Bronchial epithelial cell (primary cell): ENCODE results near the gene SFT2D1. TPM values are rescaled to one million over a fixed set of nuclear protein-coding genes. Genes with fewer than 3 reads are reported as not detected.

Source experiments
- DNase-seq: peaks from one replicate; pipeline ENCODE4 v3.0.0-alpha.2; 2010; ENCODE audit warnings: low read depth
- FAIRE-seq: peaks from 2 replicates; lab custom pipeline; 2011; peaks lifted over from hg19 to GRCh38; lab: Jason Lieb, UNC
- H3K27me3 ChIP-seq: 2 replicates; pipeline ENCODE4 v1.5.1; 2011; ENCODE audit warnings: low read length; ENCODE audit not compliant: control insufficient read depth, insufficient read depth
- H3K36me3 ChIP-seq: 2 replicates; pipeline ENCODE4 v1.5.1; 2011; ENCODE audit warnings: low read length; ENCODE audit not compliant: control insufficient read depth, insufficient read depth
- H3K4me3 ChIP-seq: 2 replicates; pipeline ENCODE4 v1.5.1; 2011; ENCODE audit warnings: mild to moderate bottlenecking, low read depth, low read length, control low read depth
- total RNA-seq: library from RNA; depleted of rRNA; stranded (reverse); fragments of >200 nt; gene quantifications from 2 replicates; pipeline ENCODE4 v1.2.1, GENCODE V29; 2014
- TF ChIP-seq, protein P1 (sequence below): IDR thresholded peaks from 2 replicates; pipeline ENCODE4 v1.5.1; 2011; ENCODE audit warnings: mild to moderate bottlenecking, moderate library complexity, low read length, control low read depth, inconsistent platforms; ENCODE audit not compliant: insufficient read depth, severe bottlenecking

SFT2D1 gene
- total RNA-seq, 1 donor from 2014 or later = 61.6 TPM

DNA sequence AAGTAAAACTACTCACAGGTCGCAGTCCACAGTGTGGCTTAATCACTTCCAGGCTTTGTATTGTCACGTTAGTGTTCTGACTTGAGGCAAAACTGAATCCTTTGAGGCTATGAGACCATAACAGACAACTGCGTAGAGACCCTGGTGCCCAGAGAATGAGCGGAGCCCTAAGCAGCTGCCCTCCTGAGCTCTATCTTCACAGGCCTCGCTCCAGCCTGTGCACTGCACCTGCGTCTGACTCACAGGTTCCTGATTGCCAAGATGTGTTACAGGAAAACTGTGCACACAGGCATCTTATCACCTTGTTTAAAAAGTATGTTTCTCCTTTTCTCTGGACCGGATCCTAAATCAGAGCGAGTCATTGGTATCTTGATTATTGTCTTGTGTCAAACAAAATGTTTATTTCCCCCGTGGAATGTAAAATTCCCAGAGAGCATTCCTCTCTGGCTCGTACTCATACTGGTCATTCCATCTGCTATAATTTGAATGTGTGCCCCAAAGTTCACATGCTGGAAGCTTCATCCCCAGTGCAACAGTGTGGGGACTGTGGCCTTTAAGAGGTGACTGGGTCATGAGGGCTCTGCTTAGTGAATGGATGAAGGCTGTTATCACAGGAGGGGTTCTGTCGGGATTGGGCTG lies 59.8 kb downstream of the SFT2D1 start:
- H3K27me3 ChIP-seq = peaks cover 1% of the 10 kb centered on the region
- TF ChIP-seq, protein P1, sequence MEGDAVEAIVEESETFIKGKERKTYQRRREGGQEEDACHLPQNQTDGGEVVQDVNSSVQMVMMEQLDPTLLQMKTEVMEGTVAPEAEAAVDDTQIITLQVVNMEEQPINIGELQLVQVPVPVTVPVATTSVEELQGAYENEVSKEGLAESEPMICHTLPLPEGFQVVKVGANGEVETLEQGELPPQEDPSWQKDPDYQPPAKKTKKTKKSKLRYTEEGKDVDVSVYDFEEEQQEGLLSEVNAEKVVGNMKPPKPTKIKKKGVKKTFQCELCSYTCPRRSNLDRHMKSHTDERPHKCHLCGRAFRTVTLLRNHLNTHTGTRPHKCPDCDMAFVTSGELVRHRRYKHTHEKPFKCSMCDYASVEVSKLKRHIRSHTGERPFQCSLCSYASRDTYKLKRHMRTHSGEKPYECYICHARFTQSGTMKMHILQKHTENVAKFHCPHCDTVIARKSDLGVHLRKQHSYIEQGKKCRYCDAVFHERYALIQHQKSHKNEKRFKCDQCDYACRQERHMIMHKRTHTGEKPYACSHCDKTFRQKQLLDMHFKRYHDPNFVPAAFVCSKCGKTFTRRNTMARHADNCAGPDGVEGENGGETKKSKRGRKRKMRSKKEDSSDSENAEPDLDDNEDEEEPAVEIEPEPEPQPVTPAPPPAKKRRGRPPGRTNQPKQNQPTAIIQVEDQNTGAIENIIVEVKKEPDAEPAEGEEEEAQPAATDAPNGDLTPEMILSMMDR = no peak
- FAIRE-seq (no peak), DNase-seq (no peak)
- no peak overlapping the region for H3K4me3 ChIP-seq
- no peaks in the 10 kb centered on the region for H3K36me3 ChIP-seq

DNA sequence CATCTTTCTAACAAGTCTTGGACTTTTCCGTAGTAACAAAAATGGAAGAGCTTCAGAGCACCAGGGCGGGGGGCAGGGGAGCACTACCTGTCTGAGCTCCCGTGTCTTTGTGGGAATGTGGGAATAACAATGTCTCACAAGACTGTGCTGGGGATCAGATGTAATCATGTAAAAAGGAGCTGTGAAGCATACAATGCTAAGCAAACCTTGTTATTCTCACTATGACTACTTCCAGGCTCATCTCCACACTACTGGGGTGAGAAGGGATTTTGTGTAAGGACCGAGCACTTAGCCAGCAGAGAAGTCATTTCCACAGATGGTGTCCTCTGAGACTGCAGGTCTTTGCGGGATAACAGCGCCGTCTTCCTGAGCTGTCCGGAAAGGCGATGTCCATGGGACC lies 61.2 kb downstream of the SFT2D1 start:
- Histone ChIP-seq H3K27me3 (peaks cover 5% of the 10 kb centered on the region), H3K36me3 (no peaks in the 10 kb centered on the region), H3K4me3 (no peak overlapping the region)
- FAIRE-seq (no peak), DNase-seq (no peak)
- TF ChIP-seq, protein P1 = no peak

DNA sequence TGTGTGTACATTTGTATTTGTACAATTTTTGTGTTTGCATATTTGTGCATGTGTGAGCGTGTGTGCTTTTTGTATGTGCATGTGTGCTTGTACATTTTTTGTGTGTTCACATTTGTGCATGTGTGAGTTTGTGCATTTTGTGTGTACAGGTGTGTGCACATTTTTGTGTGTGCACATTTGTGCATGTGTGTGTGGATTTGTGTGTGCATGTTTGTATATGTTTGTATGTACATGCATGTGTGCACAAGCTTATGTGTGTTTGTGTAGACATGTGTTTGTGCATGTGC lies 63.0 kb downstream of the SFT2D1 start:
- TF ChIP-seq, protein P1 = no peak
- Histone ChIP-seq H3K4me3 (no peak overlapping the region), H3K36me3 (no peaks in the 10 kb centered on the region), H3K27me3 (peaks cover 5% of the 10 kb centered on the region)
- DNase-seq (no peak), FAIRE-seq (no peak)

DNA sequence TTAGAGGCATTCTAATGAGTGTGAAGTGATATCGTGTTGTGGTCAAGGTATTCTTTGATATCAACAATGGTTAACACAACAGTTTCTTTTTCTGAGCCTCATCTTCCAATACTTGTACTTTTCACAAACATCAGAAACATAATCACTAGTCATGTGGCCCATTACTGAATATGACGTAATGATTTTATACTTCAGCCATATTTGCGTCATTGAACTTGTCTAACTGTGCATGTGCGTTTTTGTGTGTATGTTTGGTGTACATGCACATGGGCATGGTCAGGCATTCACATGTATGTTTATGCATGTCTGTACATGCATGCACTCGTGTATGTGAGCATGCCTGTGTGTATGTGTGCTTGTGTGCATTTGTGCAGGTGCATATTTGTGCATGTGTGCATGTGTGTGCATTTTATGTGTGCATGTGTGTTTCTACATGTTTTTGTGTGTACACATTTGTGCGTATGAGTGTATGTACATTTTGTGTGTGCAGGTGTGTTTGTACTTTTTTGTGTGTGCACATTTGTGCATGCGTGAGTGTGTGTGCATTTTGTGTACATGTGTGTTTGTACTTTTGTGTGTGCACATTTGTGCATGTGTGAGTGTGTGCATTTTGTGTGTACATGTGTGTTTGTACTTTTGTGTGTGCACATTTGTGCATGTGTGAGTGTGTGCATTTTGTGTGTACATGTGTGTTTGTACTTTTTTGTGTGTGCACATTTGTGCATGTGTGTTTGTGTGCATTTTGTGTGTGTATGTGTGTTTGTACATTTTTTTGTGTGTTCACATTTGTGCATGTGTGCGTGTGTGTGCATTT lies 63.6 kb downstream of the SFT2D1 start:
- no peak for DNase-seq
- H3K36me3 ChIP-seq = no peaks in the 10 kb centered on the region
- peak; percentile 40 for FAIRE-seq
- peaks cover 5% of the 10 kb centered on the region for H3K27me3 ChIP-seq
- TF ChIP-seq, protein P1 = no peak
- no peak overlapping the region for H3K4me3 ChIP-seq

DNA sequence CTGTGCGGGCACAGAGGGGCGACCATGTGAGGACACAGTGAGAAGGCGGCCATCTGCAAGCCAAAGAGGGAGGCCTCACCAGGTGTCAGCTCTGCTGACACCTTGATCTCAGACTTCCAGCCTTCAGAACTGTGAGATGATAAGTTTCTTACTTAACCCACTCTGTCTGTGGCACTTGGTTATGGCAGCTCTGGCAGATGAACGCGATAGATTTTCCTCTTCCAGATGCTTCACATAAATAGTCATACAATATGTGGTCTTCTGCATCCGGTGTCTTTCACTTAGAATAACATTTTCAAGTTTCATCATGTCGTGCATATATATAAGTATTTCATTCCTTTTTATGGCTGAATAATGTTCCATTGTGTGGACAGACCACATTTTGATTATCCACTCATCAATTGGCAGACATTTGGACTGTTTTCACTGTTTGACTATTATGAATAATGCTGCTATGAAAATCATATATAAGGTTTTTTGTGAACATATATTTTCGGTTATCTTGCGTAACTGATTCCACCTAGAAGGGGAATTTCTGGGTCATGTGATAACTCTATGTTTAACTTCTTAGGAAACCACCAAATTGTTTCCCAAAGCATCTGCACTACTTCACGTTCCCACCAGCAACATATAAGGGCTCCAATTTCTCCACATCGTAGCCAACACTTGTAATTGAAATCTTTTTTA lies 64.3 kb downstream of the SFT2D1 start:
- DNase-seq (no peak), FAIRE-seq (no peak)
- no peak overlapping the region for H3K4me3 ChIP-seq
- H3K36me3 ChIP-seq = no peaks in the 10 kb centered on the region
- TF ChIP-seq, protein P1 = no peak
- peaks cover 5% of the 10 kb centered on the region for H3K27me3 ChIP-seq
